ENCODE results near the gene OR2M5. TPM values are rescaled to one million over a fixed set of nuclear protein-coding genes. Genes with fewer than 3 reads are reported as not detected.

Gene OR2M5
- total RNA-seq, 1 donor from 2014 or later: not detected

DNA sequence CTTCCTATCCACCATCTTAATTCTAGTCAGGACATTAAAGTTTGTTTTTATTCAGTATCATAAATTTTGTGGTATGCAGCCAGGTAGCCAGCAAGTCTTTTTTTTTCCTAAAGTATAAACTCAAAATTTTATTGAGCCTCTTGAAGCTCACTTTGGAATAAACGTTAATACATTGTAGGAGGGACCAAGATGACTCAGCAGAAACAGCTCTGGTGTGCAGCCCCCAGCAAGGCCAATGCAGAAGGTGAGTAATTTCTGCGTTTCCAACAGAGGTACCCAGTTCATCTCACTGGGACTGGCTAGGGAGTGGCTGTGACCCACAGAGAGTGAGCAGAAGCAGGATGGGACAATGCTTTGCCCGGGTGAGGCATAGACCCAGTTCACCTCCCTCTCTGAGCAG lies 42.4 kb downstream of the OR2M5 start:
- Mint-ChIP-seq H3K36me3 (peaks cover 2% of the 10 kb centered on the region), H3K27me3 (ENCODE audit: low read depth) (no peaks in the 10 kb centered on the region), H3K9me3 (peaks cover 72% of the 10 kb centered on the region), H3K4me3 (no peak overlapping the region), H3K27ac (no peak overlapping the region), H3K4me1 (no peaks in the 10 kb centered on the region)
- TF ChIP-seq, protein P1, sequence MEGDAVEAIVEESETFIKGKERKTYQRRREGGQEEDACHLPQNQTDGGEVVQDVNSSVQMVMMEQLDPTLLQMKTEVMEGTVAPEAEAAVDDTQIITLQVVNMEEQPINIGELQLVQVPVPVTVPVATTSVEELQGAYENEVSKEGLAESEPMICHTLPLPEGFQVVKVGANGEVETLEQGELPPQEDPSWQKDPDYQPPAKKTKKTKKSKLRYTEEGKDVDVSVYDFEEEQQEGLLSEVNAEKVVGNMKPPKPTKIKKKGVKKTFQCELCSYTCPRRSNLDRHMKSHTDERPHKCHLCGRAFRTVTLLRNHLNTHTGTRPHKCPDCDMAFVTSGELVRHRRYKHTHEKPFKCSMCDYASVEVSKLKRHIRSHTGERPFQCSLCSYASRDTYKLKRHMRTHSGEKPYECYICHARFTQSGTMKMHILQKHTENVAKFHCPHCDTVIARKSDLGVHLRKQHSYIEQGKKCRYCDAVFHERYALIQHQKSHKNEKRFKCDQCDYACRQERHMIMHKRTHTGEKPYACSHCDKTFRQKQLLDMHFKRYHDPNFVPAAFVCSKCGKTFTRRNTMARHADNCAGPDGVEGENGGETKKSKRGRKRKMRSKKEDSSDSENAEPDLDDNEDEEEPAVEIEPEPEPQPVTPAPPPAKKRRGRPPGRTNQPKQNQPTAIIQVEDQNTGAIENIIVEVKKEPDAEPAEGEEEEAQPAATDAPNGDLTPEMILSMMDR (IDR thresholded peaks at IDR 0.05; ENCODE audit: unreplicated experiment): no peak
- no peak for DNase-seq (ENCODE audit: low spot score in 2 of 2, unreplicated experiment in 2 of 2)

DNA sequence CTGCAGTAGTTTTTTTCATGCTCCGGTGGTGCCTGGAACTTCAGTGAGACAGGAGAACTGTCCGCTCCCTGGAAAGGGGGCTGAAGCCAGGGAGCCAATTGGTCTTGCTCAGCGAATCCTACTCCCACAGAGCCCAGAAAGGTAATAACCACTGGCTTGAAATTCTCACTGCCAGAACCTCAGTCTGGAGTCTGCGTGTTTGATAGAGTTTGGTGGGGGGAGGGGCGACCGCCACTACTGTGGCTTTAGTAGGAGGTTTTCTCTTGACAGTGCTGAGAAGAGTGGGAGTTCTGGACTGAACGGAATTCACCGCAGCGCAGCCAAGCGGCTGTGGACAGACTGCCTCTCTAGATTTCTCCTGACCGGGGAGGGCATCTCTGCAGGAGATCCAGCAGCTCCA lies 44.1 kb downstream of the OR2M5 start:
- Mint-ChIP-seq H3K36me3 (peaks cover 1% of the 10 kb centered on the region), H3K9me3 (peaks cover 69% of the 10 kb centered on the region), H3K27ac (no peak overlapping the region), H3K27me3 (ENCODE audit: low read depth) (no peaks in the 10 kb centered on the region), H3K4me1 (no peaks in the 10 kb centered on the region), H3K4me3 (no peak overlapping the region)
- no peak for DNase-seq (ENCODE audit: low spot score in 2 of 2, unreplicated experiment in 2 of 2)
- TF ChIP-seq, protein P1 (IDR thresholded peaks at IDR 0.05; ENCODE audit: unreplicated experiment): no peak

DNA sequence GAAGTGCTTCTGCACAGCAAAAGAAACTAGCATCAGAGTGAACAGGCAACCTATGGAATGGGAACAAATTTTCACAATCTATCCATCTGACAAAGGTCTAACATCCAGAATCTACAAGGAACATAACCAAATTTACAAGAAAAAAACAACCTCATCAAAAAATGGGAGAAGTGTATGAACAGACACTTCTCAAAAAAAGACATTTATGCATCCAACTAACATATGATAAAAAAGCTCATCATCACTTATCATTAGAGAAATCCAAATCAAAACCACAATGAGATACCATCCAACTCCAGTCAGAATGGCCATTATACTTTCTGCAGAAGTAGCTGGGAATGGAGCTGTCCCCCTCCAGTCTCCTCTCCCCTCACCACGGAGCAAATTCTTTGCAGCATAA lies 49.2 kb downstream of the OR2M5 start:
- Mint-ChIP-seq H3K27ac (no peak overlapping the region), H3K4me1 (no peaks in the 10 kb centered on the region), H3K27me3 (ENCODE audit: low read depth) (no peaks in the 10 kb centered on the region), H3K9me3 (peaks cover 69% of the 10 kb centered on the region), H3K36me3 (no peaks in the 10 kb centered on the region), H3K4me3 (no peak overlapping the region)
- TF ChIP-seq, protein P1 (IDR thresholded peaks at IDR 0.05; ENCODE audit: unreplicated experiment): no peak
- DNase-seq (ENCODE audit: low spot score in 2 of 2, unreplicated experiment in 2 of 2): no peak

Other genes with a start within 250 kb of the OR2M5 start
- gene OR2W3, start 249.6 kb upstream of the OR2M5 start, total RNA-seq: 0.32 to 0.63 TPM (median 0.55 TPM) in 3 replicates
- gene OR2T8, start 224.9 kb upstream of the OR2M5 start, total RNA-seq: not detected in 3 replicates
- 0.13 TPM in 1 of 3 replicates, not detected in the others for gene OR2AJ1, start 220.3 kb upstream of the OR2M5 start, total RNA-seq
- gene OR2L8, start 196.3 kb upstream of the OR2M5 start, total RNA-seq: not detected in 3 replicates
- gene OR2AK2, start 179.9 kb upstream of the OR2M5 start, total RNA-seq: not detected in 3 replicates
- gene OR2L5, start 131.5 kb upstream of the OR2M5 start, total RNA-seq: not detected in 3 replicates
- gene OR2L2, start 115.1 kb upstream of the OR2M5 start, total RNA-seq: 0.22 to 0.31 TPM (median 0.23 TPM) in 3 replicates
- not detected in 3 replicates for gene OR2L3, start 98.3 kb upstream of the OR2M5 start, total RNA-seq
- gene OR2L13, start 50.0 kb upstream of the OR2M5 start, total RNA-seq: not detected in 3 replicates
- gene OR2M2, start 29.7 kb downstream of the OR2M5 start, total RNA-seq: not detected in 3 replicates
- gene OR2M3, start 52.1 kb downstream of the OR2M5 start, total RNA-seq: not detected in 3 replicates
- gene OR2M4, start 86.3 kb downstream of the OR2M5 start, total RNA-seq: not detected in 3 replicates
- gene OR2T33, start 132.8 kb downstream of the OR2M5 start, total RNA-seq: not detected in 3 replicates
- not detected in 3 replicates for gene OR2T12, start 158.3 kb downstream of the OR2M5 start, total RNA-seq
- not detected in 3 replicates for gene OR2M7, start 179.4 kb downstream of the OR2M5 start, total RNA-seq
- not detected in 3 replicates for gene OR14C36, start 203.6 kb downstream of the OR2M5 start, total RNA-seq
- not detected in 3 replicates for gene OR2T4, start 216.5 kb downstream of the OR2M5 start, total RNA-seq
- gene OR2T6, start 230.6 kb downstream of the OR2M5 start, total RNA-seq: not detected in 3 replicates